Progenitor cell of endocrine pancreas (in vitro differentiated cells): ENCODE measurements around the gene SOX12. TPM values are rescaled to one million over a fixed set of nuclear protein-coding genes. Genes with fewer than 3 reads are reported as not detected.

ENCODE experiments used
- DNase-seq: peaks from one replicate; pipeline ENCODE4 v3.0.0; 2021; ENCODE audit warnings: low spot score; ENCODE audit not compliant: unreplicated experiment
- H3K27ac Mint-ChIP-seq: 2 replicates; pipeline ENCODE4 v1.8.0; 2021; ENCODE audit warnings: mild to moderate bottlenecking, moderate library complexity, mixed read lengths
- H3K27me3 Mint-ChIP-seq: 2 replicates; pipeline ENCODE4 v1.8.0; 2021; ENCODE audit warnings: mixed read lengths
- H3K36me3 Mint-ChIP-seq: 2 replicates; pipeline ENCODE4 v1.8.0; 2022; ENCODE audit warnings: mixed read lengths; ENCODE audit not compliant: insufficient read depth
- H3K4me1 Mint-ChIP-seq: 2 replicates; pipeline ENCODE4 v1.8.0; 2021; ENCODE audit warnings: low read depth, mixed read lengths
- H3K4me3 Mint-ChIP-seq: 2 replicates; pipeline ENCODE4 v1.8.0; 2021; ENCODE audit warnings: low read depth, mild to moderate bottlenecking, moderate library complexity, mixed read lengths
- H3K9me3 Mint-ChIP-seq: 2 replicates; pipeline ENCODE4 v1.8.0; 2021; ENCODE audit warnings: low read depth, mixed read lengths
- CTCF ChIP-seq: fragments of 200-600 bp; sonication (generic); IDR thresholded peaks from one replicate; pipeline ENCODE4 v1.5.0; 2021; ENCODE audit warnings: antibody characterized with exemption, mild to moderate bottlenecking; ENCODE audit not compliant: unreplicated experiment
- total RNA-seq: library from RNA; stranded (reverse); gene quantifications from 2 replicates; pipeline ENCODE4 v1.2.1, GENCODE V29; 2021

Gene SOX12
- total RNA-seq, 1 donor from 2014 or later = 59.0 TPM

- no peak overlapping the region for H3K27ac Mint-ChIP-seq
Observed at GRCh38 chr20:311609-312008, 13.7 kb upstream of the SOX12 start.

GRCh38 chr20:312067-312466 lies 13.3 kb upstream of the SOX12 start:
- H3K4me1 Mint-ChIP-seq = peaks cover 5% of the 10 kb centered on the region
- no peaks in the 10 kb centered on the region for H3K9me3 Mint-ChIP-seq
- H3K4me3 Mint-ChIP-seq = no peak overlapping the region
- no peaks in the 10 kb centered on the region for H3K27me3 Mint-ChIP-seq
- no peaks in the 10 kb centered on the region for H3K36me3 Mint-ChIP-seq
- DNase-seq = no peak
- no peak for TF ChIP-seq CTCF
- H3K27ac Mint-ChIP-seq = no peak overlapping the region

More at GRCh38 chr20:311609-312008, 13.7 kb upstream of the SOX12 start:
- Mint-ChIP-seq H3K4me3 (no peak overlapping the region), H3K27me3 (no peaks in the 10 kb centered on the region), H3K36me3 (no peaks in the 10 kb centered on the region), H3K9me3 (no peaks in the 10 kb centered on the region), H3K4me1 (peaks cover 5% of the 10 kb centered on the region)
- TF ChIP-seq CTCF = no peak
- no peak for DNase-seq

GRCh38 chr20:312866-313265 lies 12.5 kb upstream of the SOX12 start:
- Mint-ChIP-seq H3K4me3 (no peak overlapping the region), H3K27me3 (no peaks in the 10 kb centered on the region), H3K36me3 (no peaks in the 10 kb centered on the region), H3K9me3 (no peaks in the 10 kb centered on the region), H3K4me1 (peaks cover 5% of the 10 kb centered on the region), H3K27ac (no peak overlapping the region)
- DNase-seq = no peak
- no peak for TF ChIP-seq CTCF

GRCh38 chr20:313402-313801 lies 11.9 kb upstream of the SOX12 start:
- no peaks in the 10 kb centered on the region for H3K9me3 Mint-ChIP-seq
- no peak overlapping the region for H3K27ac Mint-ChIP-seq
- H3K4me1 Mint-ChIP-seq = peaks cover 5% of the 10 kb centered on the region
- H3K36me3 Mint-ChIP-seq = no peaks in the 10 kb centered on the region
- no peak for TF ChIP-seq CTCF
- H3K4me3 Mint-ChIP-seq = no peak overlapping the region
- no peaks in the 10 kb centered on the region for H3K27me3 Mint-ChIP-seq
- DNase-seq = no peak

- H3K27me3 Mint-ChIP-seq = no peaks in the 10 kb centered on the region
- H3K4me1 Mint-ChIP-seq = peaks cover 5% of the 10 kb centered on the region
- no peaks in the 10 kb centered on the region for H3K9me3 Mint-ChIP-seq
- H3K36me3 Mint-ChIP-seq = no peaks in the 10 kb centered on the region
- DNase-seq = no peak
- H3K4me3 Mint-ChIP-seq = no peak overlapping the region
- H3K27ac Mint-ChIP-seq = no peak overlapping the region
- no peak for TF ChIP-seq CTCF
Observed at GRCh38 chr20:313948-314347, 11.4 kb upstream of the SOX12 start.
